ENCODE data around the gene PCIF1.
A peak's percentile ranks its signal among the peaks of the same experiment; 100 is the strongest.
"Not testable (repeated sequence)": the region's sequence is repeated elsewhere in the genome, so short reads cannot be mapped to it uniquely, and the experiment has no call there.

The PCIF1 gene

GRCh38 chr20:45934586-45935415 is at the start of gene PCIF1:
Gene PCIF1 (plus strand): TSS chr20:45934683. CDS start chr20:45939000, 4,317 bp downstream.
- DNase-seq = peak; percentile 92

DNA sequence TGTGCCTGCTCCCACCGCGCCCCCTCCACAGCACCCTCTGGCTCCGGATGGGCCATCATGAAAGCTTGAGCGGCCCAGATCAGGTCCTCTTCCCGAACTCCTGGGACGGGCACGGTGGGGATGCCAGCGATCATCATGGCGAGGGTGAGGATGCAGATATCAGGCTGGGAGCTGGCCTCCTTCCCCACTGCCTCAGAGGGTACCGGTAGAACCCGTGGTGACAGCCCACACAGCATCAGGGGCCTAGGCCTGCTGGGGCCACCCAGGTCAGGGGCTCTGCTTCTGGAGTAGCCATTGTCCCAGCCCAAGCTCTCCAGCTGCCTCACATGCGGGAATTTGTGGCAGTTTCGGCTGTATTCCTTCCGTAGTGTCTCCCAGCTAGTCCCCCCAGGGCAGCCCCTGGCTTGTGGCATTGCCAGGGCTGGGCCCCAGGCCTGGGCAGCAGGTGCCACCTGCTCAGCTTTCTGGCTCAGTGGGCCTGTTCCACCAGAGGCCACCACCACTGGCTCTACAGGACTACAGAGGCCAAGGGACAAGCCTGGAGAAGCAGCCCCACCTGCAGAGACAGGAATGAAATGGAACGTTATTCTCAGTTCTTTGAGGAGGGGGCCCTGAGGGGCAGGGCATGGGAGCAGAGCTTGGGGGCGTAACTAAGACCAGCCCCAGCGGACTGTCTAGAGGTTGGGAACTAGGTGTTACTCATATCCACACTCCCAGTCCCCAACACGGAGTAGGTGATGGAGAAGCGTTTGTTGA is 47.7 kb upstream of the PCIF1 start:
- DNase-seq = no peak

DNA sequence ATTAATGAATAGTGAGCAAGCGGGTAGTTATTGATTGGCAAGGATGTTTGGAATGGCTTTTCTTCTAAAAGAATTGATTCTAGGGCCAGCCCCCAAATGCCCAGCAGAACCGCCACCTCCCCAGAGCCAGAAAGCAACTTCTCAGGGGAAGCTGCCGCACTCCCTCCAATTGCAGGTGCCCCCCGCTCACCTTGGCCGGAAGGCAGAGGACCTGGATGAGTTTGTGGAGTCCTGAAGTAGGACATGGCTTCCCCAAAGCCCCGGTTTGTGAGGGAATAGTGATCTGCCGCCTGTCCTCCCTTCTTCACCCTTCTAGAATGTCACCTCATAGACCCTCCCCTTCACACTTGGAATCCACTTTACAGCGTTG is 47.2 kb upstream of the PCIF1 start, which contains the start of gene SPATA25:
Gene SPATA25, minus strand, starts transcription at position 277 of the 370 bp plus-strand sequence. Its CDS starts 32 bp downstream, at position 245.
- DNase-seq = no peak

DNA sequence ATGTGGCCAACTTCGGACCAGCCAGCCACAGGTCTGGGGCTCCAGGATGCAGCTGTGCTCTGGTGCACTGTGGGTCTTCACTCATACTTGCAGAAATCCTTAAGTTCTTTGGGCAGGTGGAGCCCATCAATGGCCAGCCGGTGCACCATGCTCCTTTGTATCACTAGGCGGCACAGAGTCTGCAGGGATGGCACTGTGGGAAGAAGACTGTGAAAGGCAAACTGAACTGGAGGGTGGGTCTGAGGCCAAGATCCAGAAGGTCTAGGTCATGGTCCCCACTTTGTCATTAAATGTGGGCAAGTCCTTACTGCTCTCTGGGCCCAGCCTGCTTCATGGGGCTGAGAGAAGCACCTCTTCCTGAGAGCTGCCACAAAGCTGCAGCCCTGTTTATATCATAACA is 45.8 kb upstream of the PCIF1 start:
- no peak for DNase-seq

- peak; percentile 24 for DNase-seq
These were observed 44.2 kb upstream of the PCIF1 start for GRCh38 chr20:45890077-45890984.

DNA sequence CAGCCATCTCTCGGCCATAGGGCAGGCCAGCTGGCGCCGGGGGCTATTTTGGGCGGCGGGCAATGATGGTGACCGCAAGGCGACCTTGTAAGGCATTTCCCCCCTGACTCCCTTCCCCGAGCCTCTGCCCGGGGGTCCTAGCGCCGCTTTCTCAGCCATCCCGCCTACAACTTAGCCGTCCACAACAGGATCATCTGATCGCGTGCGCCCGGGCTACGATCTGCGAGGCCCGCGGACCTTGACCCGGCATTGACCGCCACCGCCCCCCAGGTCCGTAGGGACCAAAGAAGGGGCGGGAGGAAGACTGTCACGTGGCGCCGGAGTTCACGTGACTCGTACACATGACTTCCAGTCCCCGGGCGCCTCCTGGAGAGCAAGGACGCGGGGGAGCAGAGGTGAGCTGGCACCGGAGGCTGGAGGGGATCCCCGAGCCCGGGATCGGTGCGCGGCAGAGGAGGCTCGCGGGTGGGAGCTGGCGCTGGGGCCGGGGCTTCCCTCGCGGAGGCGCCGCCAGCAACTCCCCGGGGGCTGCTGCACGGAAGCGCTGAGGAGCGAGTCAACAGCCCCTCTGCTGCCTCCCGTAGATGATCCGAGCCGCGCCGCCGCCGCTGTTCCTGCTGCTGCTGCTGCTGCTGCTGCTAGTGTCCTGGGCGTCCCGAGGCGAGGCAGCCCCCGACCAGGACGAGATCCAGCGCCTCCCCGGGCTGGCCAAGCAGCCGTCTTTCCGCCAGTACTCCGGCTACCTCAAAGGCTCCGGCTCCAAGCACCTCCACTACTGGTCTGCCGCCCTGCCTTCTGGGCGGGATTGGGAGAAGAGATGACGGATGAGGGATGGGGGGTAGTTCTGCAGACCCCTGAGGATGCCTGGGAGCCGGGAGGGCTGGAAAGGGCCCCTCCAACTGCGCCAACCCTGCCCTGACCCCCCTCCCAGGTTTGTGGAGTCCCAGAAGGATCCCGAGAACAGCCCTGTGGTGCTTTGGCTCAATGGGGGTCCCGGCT is 43.2 kb upstream of the PCIF1 start, which contains the start of the genes CTSA and NEURL2:
Gene CTSA, plus strand, starts transcription at position 351 of the 999 bp plus-strand sequence. Its CDS starts 234 bp downstream, at position 585.
Gene NEURL2, minus strand, starts transcription at position 224 of the 999 bp plus-strand sequence. Its CDS starts 217 bp downstream, at position 7.
- peak; percentile 83 for DNase-seq

GRCh38 chr20:45892049-45892825 is 42.2 kb upstream of the PCIF1 start:
- DNase-seq = no peak

- peak; percentile 10 for DNase-seq
These were observed 41.5 kb upstream of the PCIF1 start for GRCh38 chr20:45892828-45893500.

- no peak for DNase-seq
These were observed 40.7 kb upstream of the PCIF1 start for GRCh38 chr20:45893831-45894230.

- no peak for DNase-seq
These were observed 39.7 kb upstream of the PCIF1 start for GRCh38 chr20:45894797-45895196.

GRCh38 chr20:45896641-45897161 is 37.8 kb upstream of the PCIF1 start:
- DNase-seq = no peak

GRCh38 chr20:45897289-45897688 is 37.2 kb upstream of the PCIF1 start:
- DNase-seq = no peak

DNA sequence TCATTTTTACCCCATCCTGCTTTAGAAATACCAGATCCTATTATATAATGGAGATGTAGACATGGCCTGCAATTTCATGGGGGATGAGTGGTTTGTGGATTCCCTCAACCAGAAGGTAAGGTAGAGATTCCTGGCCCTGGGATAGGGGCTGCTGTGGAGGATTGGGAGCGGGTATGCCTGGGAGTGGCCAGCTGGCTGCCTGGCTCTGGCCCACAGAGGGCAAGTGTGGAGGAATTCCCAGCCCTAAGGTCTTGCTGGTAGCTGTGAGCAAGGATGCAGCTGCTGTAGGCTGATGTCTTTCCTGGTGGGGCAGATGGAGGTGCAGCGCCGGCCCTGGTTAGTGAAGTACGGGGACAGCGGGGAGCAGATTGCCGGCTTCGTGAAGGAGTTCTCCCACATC is 36.8 kb upstream of the PCIF1 start:
- DNase-seq = no peak

DNA sequence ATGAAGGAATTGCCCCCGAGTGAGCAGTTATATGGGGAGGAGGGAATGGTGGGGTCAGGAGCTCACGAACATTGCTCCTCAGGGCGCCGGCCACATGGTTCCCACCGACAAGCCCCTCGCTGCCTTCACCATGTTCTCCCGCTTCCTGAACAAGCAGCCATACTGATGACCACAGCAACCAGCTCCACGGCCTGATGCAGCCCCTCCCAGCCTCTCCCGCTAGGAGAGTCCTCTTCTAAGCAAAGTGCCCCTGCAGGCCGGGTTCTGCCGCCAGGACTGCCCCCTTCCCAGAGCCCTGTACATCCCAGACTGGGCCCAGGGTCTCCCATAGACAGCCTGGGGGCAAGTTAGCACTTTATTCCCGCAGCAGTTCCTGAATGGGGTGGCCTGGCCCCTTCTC is 36.2 kb upstream of the PCIF1 start:
- no peak for DNase-seq

DNA sequence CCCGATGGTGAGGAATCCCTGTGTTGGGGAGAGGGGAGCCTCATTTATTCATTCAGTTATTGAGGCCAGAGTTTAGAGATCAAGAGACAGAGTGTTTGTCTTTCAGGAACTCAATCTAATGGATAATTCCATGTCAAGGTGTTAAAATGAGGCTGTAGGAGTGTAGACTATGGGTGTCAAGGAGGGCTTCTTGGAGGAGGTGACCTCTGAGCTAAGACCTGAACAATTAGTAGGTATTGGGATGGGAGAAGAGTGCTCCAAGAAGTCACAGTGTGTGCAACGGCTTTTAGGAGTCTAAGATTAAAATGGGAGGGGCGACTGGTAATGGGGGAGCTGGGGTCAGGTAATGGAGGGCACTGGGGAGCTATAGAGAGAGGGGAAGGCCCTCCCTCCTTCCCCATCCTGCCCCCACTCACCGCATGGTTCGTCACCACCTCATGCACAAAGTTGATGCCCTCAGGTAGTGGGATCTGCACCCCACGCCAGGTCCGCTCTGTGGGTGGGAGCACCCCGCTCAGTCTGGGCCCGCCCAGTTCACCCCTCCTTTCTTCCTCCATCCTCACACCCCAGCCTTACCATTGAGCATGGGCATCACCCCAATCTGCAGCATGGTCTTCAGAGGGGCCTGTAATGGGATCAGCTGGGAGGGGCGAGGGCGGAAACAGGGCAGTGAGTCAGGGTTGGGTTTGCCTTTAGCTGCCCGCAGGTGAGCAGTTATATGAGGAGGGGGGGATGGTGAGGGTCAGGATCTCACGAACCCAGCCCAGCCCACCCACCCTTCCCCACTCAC is 35.2 kb upstream of the PCIF1 start:
- DNase-seq = no peak

- DNase-seq = not testable (repeated sequence)
These were observed 33.2 kb upstream of the PCIF1 start for GRCh38 chr20:45901332-45901731.

DNA sequence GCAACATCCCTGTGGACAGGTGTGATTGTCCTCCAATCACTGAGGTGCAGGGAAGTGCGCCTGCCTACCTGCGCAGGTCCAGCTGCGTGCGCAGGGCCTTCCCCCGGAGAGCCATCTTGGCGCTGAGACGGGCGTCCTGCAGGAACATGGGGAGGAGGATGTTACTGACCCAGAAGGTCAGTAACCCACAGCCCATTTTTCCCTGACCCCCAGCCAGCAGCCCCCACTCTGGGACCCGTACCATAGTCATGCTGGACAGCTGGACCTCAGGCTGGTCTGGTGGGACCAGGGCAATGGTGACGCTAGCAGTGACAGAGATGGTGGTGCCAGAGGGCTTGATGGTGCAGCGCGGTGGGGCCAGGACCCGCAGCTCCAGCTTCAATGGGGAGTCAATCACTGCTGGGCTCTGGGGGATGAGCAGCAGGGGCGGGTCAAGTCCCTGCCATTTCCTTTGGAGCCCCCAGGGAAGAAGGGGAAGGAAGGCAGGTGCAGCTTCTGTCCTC is 32.2 kb upstream of the PCIF1 start:
- no peak for DNase-seq

Data from stimulated activated naive CD4-positive, alpha-beta T cell treated with Interleukin-2 at 50 U/mL for 16 hours (primary cell).